ENCODE data around the gene LTB4R.

Gene LTB4R

DNA sequence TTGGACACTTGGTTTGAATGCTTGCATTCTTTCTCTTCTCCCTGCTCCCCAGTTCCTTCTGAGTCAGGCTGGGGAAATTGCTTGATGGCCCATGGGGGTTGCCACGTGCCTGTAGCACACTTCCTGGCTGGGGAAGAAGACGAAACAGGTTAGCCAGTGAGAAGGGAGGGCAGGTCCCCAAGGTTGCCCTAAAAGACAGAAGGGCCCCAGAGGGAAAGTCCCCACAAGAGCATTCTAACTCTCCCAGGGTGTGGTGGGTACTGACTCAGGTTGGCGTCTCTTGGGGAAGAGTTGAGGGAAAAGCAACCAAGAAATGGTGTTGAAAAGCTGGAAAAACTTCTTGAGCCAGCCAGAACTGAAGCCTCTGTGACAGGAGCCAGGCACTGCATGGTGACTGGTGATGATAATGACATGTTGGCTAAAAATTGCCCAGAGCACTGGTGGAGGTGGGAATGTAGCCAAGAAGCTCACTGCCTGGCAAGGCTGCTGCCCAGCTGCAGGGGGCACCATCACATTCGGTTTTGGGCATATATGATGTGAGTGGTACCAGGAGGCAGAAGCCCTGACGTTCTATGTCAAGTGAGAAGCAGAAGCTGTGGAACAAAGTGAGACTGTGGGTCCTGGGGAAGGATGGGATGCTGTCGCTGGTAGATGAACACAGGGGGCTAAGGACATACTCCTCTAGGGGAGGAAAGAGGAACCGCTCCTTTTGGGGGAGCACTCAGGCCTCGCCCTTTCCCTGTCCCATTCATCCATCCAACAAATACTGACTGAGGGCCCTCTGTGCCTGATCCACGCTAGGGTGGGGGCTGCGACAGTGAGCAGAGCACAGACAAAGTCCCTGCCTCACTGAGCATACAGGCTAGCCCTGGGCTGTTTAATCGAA is 31.8 kb upstream of the LTB4R start:
- DNase-seq: peak; percentile 92

DNA sequence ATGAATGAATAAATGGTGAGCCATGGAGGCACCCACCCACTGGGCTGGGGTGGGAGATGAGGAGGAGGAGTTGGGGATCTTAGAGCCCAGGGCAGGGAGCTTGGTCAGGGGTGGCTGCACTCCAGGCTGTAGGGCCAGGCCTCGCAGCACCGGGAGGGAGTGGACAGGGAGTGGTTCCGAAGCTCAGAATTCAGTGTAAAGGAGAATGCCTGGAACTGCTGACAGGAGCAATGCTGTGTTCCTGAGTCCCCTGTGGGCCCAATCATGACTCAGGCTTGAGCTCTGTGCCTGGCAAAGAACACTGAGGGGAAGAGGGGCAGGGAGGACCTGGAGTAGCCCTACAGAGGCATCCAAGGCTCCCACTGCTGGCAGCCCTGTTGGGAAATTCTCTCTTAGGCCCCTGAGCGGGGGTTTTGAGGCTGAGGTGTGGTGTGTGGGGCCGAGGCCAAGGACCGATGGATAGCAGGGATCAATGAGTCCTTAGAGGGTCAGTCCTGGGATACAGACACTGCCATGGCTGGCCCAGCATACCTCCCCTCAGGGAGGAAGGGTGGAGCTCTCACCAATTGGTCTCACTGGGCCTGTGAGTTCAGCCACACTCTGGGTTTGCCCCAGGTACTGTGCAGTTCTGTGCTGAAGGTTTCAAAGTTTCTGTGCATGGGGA is 30.4 kb upstream of the LTB4R start:
- no peak for DNase-seq

DNA sequence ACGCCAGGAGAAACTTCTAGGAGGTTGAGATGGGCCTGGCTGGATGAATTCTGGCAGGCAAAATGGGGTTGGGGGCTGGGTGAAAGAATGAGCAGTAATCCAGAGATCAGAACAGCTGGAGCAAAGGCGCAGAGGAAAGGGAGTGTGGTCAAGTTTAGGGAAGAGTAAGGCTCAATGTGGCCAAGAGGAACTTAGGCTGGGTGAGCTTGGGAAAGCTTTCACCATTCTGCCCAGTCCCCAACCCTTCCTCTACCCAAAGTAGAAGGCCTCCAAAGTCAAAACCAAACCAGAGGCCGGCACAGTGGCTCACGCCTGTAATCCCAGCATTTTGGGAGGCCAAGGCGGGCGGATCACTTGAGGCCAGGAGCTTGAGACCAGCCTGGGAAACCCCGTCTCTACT is 29.7 kb upstream of the LTB4R start:
- DNase-seq: no peak

GRCh38 chr14:24282736-24283135 is 28.6 kb upstream of the LTB4R start:
- DNase-seq: no peak

GRCh38 chr14:24283796-24284460 is 27.4 kb upstream of the LTB4R start:
- no peak for DNase-seq

DNA sequence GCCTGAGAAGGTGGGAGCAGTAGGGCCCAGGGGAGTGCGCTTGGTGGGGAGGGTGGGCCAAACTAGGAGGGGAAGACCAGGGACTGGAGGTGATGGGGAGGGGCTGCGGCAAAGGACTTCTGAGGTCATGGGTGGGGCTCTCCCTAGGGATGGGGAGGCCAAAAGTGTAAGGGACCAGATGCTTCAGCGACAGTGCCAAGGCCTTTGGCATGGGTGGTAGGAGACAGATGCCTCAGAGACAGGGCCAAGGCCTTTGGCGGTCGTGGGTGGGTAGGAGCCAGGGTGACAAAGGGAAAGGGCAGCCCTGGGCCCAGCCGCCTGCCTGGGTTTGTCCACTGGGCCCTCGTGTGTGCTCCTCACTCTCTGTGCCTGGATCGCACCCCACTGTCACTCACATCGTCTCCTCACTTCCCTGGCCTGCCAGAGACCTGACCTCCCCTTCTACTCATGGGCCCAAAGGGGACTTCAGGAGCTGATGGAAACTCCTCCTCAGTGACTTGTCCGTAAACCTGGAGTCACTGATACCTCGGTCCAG is 26.7 kb upstream of the LTB4R start:
- no peak for DNase-seq

- peak; percentile 12 for DNase-seq
Observed at GRCh38 chr14:24285351-24285750, 26.0 kb upstream of the LTB4R start.

DNA sequence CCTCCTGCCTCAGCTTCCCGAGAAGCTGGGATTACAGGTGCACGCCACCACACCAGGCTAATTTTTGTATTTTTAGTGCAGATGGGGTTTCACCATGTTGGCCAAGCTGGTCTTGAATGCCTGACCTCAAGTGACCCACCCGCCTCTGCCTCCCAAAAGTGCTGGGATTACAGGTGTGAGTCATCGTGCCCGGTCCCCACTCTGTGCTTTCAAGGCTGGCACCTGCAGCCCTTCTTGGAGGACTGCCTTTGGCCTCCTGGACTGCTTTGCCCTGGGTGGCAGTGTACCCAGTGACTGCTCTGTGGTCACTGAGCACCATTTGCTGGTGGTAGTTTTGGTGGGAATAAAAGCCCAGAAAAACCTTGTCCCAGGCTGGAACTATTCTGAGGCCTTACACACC is 24.3 kb upstream of the LTB4R start:
- no peak for DNase-seq

DNA sequence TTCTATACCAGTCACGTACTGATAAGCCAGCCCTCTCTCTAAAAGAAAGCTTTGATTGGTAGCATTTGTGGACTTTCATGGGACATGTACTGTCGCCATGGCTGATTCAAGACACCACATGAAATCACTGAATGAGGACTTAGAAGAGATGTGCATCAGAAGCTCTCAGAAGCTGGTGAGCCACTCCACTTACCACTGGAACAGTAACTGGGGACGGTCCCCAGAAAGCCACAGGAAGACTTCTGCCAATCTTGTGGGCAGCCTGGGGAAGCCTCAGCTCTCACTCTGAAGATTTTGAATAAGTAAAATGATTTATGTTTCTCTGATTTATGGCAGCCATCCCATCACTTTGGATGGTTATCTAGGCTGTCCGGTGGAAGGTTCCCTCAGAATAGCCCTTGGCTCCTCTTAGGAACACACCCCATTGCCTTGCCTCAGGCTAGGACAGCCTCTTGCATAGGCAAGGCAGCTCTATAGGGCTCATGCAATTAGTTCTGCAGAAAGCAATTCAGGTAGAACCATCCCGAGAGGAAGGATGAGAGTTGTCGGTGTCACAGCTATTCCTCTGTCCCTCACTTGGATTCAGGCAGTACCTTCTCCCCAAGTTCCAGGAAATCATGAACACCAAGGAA is 21.5 kb upstream of the LTB4R start:
- no peak for DNase-seq

DNA sequence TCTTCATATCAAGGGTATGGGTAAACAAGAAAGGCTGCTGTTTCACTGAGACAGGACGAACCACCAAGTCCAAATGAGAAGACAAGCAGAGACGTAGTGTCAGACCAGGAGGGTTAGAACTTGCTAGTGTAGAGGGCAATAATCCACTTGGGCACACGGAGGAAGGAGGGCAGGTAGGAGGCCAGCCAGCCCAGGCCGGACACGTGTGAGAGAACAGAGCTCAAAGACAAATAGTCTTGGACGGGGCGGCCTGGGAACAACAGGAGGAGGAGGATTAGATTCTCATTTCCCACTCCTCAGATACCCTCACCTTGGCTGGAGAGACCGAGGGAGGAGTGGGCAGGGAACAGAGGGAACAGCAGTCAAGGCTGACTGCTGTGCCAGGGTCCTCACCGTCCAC is 20.6 kb upstream of the LTB4R start:
- no peak for DNase-seq

DNA sequence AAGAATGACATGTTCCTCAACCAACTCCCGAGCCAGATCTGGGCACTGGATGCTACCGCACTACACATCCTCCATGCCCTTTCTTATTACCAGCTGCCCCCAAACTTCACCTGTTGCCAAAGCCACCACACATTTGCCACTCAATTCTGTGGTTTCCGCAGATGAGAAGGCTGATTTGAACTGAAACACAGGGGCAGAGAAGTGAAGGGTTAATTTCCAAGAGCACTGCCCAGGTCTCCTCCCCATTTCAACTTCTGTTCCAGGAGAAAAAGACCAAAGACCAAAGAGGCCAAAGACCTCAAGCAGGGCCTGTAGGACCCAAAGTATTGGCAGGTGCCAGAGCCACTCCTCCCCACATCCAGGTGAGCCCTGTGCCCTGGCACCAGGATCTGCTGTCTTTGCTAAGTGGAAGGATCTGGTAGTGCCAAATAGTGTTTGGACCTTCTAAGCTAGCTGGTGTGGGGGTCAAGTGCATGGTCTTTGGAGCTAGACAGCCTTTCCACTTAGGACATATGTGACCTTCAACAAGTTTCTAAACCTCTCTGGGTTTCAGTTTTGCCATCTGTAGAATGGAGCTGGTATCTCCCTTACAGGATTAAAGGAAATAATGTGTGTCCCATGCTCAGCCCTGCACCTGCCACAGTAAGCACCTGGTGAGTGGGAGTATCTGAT is 19.7 kb upstream of the LTB4R start:
- no peak for DNase-seq

DNA sequence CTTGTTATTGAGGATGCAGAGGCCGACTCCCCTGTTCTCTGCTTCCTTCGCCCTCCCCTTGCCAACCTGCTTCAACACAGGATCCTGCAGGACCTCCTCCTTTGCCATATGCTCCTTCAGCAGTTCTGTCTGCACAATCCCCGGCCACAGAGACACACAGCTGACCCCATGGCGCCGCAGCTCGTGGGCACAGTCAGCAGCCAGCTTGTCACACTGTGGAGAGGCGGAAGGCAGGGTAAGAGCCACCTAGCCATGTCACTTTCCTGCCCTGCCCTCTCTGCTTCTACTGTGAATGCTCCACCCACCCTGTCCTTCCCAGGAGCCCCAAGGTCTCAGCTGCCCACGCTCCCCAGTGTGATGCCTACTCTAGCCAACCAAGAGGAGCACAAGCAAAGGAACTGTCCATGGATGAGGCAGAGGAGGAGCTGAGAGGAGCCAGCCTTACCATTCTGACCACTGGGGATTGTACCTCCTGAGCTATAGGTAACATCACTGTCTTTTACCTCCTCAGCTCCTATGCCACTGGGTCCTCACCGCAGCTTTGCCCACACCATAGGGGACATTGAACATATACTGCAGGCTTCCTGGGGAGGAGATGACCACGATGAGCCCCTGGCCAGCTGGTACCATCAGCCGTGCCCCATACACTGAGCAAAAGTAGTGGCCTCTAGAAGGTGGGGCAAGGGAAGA is 19.0 kb upstream of the LTB4R start:
- no peak for DNase-seq

GRCh38 chr14:24293525-24293924 is 17.8 kb upstream of the LTB4R start:
- no peak for DNase-seq

DNA sequence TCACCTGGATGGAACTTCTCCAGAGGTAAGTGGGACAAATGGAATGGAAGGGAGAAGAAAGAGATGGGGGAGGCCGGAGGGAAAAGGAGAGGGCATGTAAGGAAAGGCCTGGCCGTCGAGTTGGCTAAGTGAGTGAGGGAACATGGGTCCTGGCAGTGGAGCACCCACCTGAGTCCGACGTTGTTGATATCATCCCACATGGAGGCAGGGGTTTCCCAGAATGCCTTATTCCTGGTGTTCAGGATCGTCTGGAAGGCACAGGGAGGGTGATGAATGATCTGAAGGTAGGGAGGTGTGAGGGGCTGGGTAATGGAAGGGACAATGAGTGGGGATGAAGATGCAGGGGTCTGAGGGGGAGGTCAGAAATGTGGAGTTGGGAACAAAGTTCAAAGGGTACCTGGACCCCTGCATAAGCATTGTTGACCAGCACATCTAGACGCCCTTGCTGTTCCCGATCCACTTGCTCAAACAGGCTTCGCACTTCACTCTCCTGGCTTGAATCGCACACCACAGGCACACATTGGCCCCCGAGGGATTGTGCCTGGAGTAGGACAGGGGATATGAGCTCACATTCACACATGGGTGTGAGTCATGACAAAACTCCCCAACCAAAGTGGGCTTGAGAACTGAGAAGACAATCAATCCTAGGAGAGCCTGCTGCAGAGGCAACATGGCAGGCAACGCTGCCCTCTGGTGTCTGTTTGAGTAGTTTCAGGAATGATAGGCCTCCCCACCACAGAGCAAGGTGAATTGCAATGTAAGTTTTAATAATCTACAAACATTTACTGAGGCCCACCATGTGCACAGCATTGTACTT is 14.8 kb upstream of the LTB4R start:
- peak; percentile 91 for DNase-seq

DNA sequence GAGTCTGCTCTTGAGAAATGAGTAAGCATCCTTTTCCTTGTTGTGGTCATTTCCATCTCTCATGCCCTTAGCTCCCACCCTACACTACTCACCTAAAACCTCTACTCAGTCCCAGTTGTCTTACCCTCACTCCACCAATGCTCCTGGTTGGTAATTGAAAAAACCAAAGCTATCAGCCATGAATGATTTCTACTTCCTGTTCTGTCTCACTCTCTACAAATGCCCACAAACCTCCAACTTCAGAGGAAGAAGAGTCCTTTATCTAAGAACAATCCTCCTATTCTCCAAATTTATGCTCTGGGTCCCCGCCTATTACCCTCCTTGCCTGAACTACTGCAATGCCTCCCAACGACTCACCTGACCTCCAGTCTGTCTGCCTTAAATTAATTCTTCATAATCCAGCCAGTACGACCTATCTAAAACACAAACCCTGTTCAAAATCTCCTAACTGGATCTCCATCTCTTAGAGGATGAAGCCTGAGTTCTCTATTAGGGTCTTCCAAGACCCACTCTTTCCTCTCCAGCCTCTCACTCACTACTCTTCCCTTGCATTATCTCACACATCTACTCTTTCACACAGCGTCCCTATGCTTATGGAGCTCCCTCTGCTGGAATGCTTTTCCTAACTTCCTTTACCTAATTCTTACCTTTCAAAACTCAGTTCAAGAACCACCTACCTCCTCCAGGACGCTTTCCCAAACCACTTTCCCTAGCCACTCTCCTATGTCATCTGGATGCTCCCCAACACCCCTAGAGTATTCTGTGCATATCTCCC is 13.9 kb upstream of the LTB4R start:
- DNase-seq: peak; percentile 73

DNA sequence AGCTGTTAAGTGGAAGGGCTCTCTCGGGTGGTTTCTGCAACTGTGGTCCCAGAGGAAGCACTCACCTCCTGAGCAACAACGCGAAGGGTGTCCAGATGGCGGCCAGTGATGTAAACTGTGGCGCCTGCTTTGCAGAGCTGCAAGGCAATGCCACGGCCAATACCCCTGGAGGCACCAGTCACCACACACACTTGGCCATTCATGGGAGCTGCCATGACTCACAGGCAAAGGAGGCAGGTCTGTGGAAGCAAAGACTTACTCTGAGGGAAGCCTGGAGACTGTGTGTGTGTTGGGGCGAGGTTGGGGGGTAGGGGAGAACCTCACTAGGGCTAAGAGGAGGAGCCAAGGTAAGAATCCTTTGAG is 12.4 kb upstream of the LTB4R start:
- DNase-seq: peak; percentile 38

DNA sequence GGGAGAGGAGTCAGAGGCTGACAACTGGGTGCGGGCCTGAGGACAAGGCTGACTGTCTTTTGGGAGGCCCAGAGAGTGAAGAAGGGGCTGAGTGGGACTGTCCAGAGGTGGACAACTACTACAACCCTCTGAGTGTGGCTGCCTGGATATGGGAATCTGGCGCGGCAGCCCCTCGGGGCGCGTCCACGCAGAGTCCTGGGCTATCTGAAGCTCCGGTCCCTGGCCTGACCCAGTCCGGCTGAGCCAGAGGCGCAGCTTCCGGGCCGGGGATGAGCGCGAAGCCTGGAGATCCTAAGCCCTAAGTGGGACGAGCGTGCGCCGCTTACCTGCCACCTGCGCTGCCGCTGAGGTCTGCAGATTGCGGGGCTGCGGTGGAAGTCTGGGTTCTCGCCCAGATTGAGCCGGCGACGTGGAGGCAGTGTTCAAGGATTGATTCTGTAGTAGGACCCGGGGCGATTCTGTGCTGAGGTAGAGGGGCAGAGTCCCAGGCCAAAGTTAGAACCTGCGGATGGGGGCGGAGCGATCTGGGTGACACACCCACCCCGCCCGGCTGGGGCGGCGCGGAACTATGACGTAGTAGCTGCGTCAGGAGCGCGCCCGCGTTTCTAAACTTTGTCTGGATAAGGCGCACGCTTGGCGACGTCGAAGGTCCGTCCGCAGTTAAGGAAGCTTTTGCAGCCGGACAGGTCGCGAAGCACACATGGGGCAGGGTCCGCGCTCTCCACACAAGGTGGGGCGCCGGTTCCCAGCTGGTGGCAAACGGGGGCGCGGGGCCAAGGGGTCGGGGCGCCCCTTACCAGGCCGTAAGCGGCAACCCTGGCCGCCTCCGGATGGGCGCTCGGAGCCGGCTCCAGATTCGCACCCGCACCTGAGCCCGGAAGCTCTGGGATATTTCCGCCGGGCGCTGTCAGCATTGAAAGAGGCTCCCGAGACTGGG is 11.8 kb upstream of the LTB4R start, which contains the start of the genes DHRS1 and NOP9:
Gene DHRS1, minus strand, starts transcription at position 526 of the 937 bp plus-strand sequence. CDS start 674 bp downstream, outside the sequence.
Gene NOP9, plus strand, starts transcription at position 596 of the 937 bp plus-strand sequence. Its CDS starts 105 bp downstream, at position 701.
- DNase-seq: peak; percentile 95

DNA sequence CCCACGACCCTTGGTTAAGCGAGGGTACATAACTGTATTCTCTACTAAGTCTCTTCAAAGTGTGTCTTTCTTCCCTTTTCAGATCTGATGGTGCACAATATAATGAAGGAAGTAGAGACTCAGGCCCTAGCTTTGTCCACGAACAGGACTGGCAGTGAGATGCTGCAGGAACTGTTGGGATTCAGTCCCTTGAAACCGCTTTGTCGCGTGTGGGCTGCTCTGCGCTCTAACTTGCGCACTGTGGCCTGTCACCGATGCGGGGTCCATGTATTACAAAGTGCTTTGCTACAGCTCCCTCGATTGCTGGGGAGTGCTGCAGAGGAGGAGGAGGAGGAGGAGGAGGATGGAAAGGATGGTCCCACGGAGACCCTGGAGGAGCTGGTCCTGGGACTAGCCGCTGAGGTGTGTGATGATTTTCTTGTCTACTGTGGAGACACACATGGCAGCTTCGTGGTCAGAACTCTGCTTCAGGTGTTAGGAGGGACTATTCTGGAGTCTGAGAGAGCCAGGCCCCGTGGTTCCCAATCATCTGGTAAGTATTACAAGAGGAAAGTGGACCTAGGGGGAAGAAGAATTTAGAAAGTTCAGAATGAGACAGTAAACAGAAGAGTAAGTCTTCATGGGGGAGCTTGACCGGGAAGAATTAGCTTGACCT is 10.8 kb upstream of the LTB4R start:
- DNase-seq: no peak

Data from hematopoietic multipotent progenitor cell treated with erythropoietin and hydrocortisone succinate and interleukin-3 and kit ligand, for 6 days (in vitro differentiated cells).